Measurements from ENCODE around the gene EPS15.
"Not testable (repeated sequence)": the region's sequence is repeated elsewhere in the genome, so short reads cannot be mapped to it uniquely, and the experiment has no call there.

The EPS15 gene

DNA sequence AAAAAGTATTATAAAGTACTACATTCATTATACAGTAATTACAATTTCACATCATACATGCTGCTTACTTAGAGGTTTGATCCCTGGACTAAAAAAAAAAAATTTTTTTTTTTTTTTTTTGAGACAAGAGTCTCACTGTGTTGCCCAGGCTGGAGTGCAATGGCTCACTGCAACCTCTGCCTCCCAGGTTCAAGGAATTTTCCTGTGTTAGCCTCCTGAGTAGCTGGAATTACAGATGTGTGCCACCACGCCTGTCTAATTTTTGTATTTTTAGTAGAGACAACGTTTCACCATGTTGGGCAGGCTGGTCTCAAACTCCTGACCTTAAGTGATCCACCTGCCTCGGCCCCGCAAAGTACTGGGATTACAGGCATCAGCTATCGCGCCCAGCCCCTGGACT lies 81.7 kb downstream of the EPS15 start:
- not testable (repeated sequence) for DNase-seq; ATAC-seq (replicated peaks); H3K27me3 Mint-ChIP-seq; H3K9me3 Mint-ChIP-seq; H3K27ac Mint-ChIP-seq; H3K4me3 Mint-ChIP-seq
- Mint-ChIP-seq H3K4me1 (ENCODE audit: low read depth in 2 of 2) (peaks cover 22 to 53% of the 10 kb centered on the region in 2 donors), H3K36me3 (ENCODE audit: insufficient read depth) (peaks cover 25% of the 10 kb centered on the region)

DNA sequence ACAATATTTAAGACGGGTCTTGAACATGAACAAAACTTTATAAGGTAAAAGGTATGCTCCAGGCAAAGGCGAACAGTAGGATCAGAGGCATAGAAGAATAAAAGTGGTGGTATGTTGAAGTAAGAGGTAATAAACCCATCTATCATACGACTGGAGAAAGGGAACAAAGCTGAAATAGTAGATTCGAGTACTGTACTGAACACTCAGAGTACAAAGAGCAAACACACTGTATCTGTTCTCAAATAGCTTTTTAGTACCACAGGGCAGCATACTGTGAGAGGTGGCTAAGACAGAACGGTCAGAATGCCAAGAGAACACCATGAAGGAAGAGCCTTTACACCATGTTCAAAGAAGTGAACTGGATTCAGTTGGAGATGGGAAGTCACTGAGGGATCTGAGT lies 83.2 kb downstream of the EPS15 start:
- DNase-seq (no peak), ATAC-seq (replicated peaks) (no peak)
- Mint-ChIP-seq H3K36me3 (ENCODE audit: insufficient read depth) (peaks cover 33% of the 10 kb centered on the region), H3K27me3 (no peaks in the 10 kb centered on the region), H3K9me3 (no peaks in the 10 kb centered on the region), H3K4me3 (no peak overlapping the region), H3K4me1 (ENCODE audit: low read depth in 2 of 2) (peaks cover 21 to 39% of the 10 kb centered on the region in 2 donors), H3K27ac (peak overlapping the region; percentile 20 to 76)

DNA sequence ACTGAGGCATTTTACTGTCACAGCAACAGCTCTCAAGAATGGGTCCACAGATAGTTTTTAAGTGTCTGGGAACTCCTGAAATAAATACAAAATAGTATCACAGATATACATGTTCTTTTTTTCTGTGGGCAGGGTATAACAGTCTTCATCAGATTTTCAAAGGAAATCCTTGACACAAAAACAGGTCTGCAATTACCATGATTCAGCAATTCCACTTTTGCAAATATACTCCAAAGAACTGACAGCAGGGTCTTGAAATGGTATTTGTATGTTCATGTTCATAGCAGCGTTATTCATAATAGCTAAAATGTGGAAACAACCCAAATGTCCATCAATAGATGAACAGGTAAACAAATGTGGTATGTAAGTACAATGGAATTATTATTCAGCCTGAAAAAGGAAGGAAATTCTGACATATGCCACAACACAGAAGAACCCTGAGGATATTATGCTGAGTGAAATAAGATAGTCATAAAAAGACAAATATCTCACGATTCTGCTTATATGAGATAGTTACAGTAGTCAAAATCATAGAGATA lies 85.0 kb downstream of the EPS15 start:
- ATAC-seq (replicated peaks): no peak
- H3K9me3 Mint-ChIP-seq: no peaks in the 10 kb centered on the region
- peaks cover 24 to 40% of the 10 kb centered on the region in 2 donors for H3K4me1 Mint-ChIP-seq (ENCODE audit: low read depth in 2 of 2)
- H3K36me3 Mint-ChIP-seq (ENCODE audit: insufficient read depth): peaks cover 38% of the 10 kb centered on the region
- peak overlapping the region; percentile 33 to 62 for H3K4me3 Mint-ChIP-seq
- H3K27ac Mint-ChIP-seq: peak overlapping the region; percentile 79 to 87
- DNase-seq: no peak
- no peaks in the 10 kb centered on the region for H3K27me3 Mint-ChIP-seq

DNA sequence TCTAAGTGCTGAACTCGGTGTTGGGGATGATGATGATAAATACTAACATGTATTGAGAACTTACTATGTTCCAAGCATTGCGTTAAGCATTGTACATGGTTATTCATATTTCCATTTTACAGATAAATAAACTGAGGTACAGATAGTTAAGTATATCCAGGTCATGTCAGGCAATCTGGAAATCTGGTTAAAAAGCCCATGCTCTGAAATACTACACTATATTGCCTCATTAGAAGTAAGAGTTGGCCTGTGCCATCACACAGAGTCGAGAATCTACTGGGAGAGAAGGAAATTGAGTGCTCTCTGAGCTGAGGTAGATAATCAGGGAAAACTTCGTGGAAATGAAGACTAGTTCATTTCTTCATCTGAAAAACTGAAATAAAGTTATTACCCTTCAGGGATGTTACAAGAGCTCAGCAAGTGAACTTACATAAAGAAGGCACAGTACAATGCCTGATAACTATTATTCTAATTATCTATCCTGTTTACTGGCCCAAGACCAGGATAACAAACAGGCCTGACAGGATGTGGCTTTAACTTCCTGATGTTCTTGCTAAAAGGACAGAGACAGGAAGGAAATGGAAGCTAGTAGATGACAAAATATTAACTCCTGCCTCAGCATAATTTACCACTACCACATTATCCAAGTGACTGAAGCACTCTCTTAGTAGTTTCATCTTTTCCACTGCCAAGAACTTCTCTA lies 85.6 kb downstream of the EPS15 start:
- H3K4me3 Mint-ChIP-seq: peak overlapping the region; percentile 33 to 62
- peaks cover 33% of the 10 kb centered on the region for H3K36me3 Mint-ChIP-seq (ENCODE audit: insufficient read depth)
- DNase-seq (no peak), ATAC-seq (replicated peaks) (peak; percentile 61)
- no peaks in the 10 kb centered on the region for H3K9me3 Mint-ChIP-seq
- H3K4me1 Mint-ChIP-seq (ENCODE audit: low read depth in 2 of 2): peaks cover 21 to 34% of the 10 kb centered on the region in 2 donors
- no peaks in the 10 kb centered on the region for H3K27me3 Mint-ChIP-seq
- peak overlapping the region; percentile 79 to 87 for H3K27ac Mint-ChIP-seq

DNA sequence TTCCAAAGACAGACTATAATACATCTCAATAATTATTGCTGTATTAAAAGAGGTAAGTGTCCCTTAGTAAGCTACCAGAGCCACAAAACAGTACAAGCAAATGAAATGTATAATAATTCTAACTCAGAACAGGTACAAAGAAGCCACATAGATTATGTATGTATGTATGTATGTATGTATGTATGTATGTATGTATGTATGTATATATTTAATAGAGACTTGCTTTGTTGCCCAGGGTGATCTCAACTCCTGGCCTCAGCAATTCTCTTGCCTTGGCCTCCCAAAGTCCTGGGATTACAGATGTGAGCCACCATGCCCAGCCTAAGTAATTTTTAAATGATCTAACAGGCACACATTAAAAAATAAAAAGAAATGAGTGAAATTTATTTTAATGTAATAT lies 86.9 kb downstream of the EPS15 start:
- Mint-ChIP-seq H3K4me1 (ENCODE audit: low read depth in 2 of 2) (peaks cover 24 to 34% of the 10 kb centered on the region in 2 donors), H3K4me3 (no peak overlapping the region), H3K36me3 (ENCODE audit: insufficient read depth) (peaks cover 35% of the 10 kb centered on the region), H3K27ac (peak overlapping the region in 1 of 2 donors; percentile 25), H3K27me3 (no peaks in the 10 kb centered on the region), H3K9me3 (peaks cover 0 to 1% of the 10 kb centered on the region in 2 donors)
- no peak for DNase-seq
- ATAC-seq (replicated peaks): no peak

DNA sequence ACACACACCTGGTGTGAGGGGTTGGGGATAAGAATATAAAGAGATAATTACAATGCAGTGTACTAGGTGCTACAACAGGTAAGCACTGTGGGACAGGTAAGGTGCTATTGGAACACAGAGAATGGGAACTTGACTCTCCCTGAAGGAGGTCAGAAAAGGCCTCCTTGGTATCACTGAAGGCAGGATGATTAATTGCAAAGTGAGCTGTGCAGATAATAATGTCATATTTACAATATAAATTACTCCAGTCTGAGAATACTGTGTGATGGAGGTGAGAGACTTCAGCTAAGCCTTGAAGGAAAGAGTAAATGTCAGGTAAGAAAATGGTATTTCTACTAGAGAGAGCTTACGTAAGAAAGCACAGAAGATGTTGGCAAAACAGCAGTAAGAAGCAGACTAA lies 91.6 kb downstream of the EPS15 start:
- H3K4me1 Mint-ChIP-seq (ENCODE audit: low read depth in 2 of 2): peaks cover 16 to 21% of the 10 kb centered on the region in 2 donors
- peaks cover 28% of the 10 kb centered on the region for H3K36me3 Mint-ChIP-seq (ENCODE audit: insufficient read depth)
- ATAC-seq (replicated peaks) (no peak), DNase-seq (no peak)
- H3K27ac Mint-ChIP-seq: peak overlapping the region in 1 of 2 donors; percentile 64
- peaks cover 0 to 1% of the 10 kb centered on the region in 2 donors for H3K9me3 Mint-ChIP-seq
- no peak overlapping the region for H3K4me3 Mint-ChIP-seq
- H3K27me3 Mint-ChIP-seq: no peaks in the 10 kb centered on the region

DNA sequence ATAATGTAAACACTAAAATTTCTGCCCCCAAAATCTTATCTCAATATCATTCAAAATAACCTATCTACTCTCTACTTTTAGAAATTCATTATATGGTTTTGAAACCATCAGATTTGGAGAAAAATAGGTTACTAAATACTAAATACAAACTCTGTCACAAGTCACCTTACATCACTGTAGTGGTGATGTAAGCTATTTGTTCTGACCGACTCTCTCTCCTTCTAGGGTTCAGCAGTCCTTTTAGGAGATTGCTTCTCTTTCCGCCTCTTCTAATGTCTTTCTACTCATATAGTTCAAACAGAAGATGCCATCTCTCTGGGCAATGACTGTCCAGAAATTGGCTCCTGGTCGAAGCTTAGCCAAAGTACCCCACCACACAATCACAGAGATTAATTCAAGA lies 93.1 kb downstream of the EPS15 start:
- ATAC-seq (replicated peaks) (no peak), DNase-seq (no peak)
- Mint-ChIP-seq H3K9me3 (peaks cover 0 to 1% of the 10 kb centered on the region in 2 donors), H3K4me3 (no peak overlapping the region), H3K36me3 (ENCODE audit: insufficient read depth) (peaks cover 25% of the 10 kb centered on the region), H3K27me3 (no peaks in the 10 kb centered on the region), H3K4me1 (ENCODE audit: low read depth in 2 of 2) (peaks cover 17 to 29% of the 10 kb centered on the region in 2 donors), H3K27ac (peak overlapping the region; percentile 8 to 74)

DNA sequence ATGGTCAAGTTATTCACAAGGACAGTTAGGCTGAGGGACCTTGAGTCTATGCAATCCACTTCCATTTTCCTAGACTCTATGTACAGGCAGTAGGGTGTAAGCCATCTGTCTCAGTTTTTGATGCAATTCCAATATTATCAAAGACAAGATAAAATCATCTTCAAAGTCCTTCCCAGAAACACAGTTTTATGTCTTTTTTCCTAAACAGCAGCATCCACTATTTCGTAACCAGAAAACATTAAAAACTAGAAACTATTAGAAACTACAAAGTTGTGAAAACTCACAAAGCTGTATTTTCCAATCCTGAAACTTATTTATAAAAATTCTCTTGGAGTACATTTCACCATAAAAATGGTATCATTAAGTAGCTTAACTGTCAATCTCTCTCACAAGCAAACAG lies 93.8 kb downstream of the EPS15 start:
- H3K4me3 Mint-ChIP-seq: no peak overlapping the region
- peaks cover 0 to 1% of the 10 kb centered on the region in 2 donors for H3K9me3 Mint-ChIP-seq
- DNase-seq (no peak), ATAC-seq (replicated peaks) (no peak)
- peaks cover 21 to 35% of the 10 kb centered on the region in 2 donors for H3K4me1 Mint-ChIP-seq (ENCODE audit: low read depth in 2 of 2)
- no peaks in the 10 kb centered on the region for H3K27me3 Mint-ChIP-seq
- H3K36me3 Mint-ChIP-seq (ENCODE audit: insufficient read depth): peaks cover 30% of the 10 kb centered on the region
- H3K27ac Mint-ChIP-seq: peak overlapping the region; percentile 8 to 74

DNA sequence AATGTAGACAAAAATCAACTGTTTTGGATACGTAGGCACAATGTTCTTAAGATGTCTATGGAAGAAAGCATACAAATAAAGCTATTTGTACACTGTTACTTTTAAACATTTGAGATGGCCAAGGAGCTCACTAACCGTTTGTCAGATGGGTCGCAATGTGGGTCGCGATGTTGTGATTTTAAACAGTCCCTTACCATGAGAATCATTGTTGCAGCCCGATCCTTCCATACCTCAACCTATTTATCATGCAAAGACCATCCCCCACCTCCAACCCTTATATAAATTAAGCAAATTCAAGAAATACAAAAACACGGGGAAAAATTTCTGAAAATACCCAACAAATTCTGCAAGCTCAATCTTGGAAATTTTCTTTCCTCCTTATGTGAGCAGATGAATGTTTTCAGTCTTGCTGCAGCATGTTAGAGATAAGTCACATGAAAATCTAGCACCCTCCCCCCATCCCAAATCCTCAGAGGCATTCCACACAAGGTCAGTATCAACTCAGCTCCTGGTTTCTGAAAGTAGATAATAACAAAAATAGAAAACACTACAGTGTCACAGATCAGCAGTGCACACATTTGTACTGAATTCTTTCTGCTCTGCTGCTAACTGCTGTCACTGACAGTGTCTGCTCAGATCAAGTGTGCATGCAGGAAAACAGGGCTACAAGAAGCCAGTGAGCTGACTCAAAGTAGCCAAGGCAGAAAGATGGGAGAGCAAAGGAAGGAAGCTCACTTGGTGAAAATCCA lies 95.8 kb downstream of the EPS15 start:
- DNase-seq (no peak), ATAC-seq (replicated peaks) (no peak)
- Mint-ChIP-seq H3K4me3 (no peak overlapping the region), H3K27ac (peak overlapping the region; percentile 44 to 51), H3K9me3 (peaks cover 0 to under 1% of the 10 kb centered on the region in 2 donors), H3K4me1 (ENCODE audit: low read depth in 2 of 2) (peaks cover 17 to 42% of the 10 kb centered on the region in 2 donors), H3K36me3 (ENCODE audit: insufficient read depth) (peaks cover 37% of the 10 kb centered on the region), H3K27me3 (no peaks in the 10 kb centered on the region)

DNA sequence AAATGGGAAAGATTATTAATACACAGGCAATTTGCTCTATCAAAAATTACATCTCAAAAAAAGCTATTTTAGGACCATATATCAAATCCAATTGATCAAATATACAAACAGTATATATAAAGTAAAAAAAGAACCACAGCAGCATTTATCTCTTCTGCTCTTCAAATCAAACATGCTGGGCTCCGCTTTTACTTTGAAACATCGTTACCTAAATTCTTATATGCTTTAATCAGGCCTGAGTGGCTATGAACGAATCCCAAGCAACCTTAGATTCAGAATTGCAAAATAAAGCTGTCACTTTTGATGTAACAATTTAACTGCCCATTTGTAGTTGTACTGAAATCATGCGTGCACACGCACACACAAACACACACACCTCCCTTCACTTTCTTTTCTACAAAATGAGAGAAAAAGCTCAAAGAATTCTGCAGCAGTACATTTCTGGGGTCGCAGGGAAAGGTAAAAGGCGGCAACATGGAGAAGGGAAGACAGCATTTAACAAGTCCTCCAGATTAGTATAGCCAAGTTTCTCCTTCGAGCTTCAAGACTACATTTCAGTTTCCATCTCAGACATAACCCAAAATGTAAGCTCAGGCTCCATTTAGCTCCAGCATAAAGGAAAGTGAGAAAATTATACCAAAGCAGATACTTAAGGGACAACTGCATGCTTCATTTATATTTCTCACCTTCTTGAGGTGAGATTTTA lies 96.5 kb downstream of the EPS15 start:
- H3K36me3 Mint-ChIP-seq (ENCODE audit: insufficient read depth): peaks cover 35% of the 10 kb centered on the region
- peaks cover 23 to 49% of the 10 kb centered on the region in 2 donors for H3K4me1 Mint-ChIP-seq (ENCODE audit: low read depth in 2 of 2)
- H3K9me3 Mint-ChIP-seq: no peaks in the 10 kb centered on the region

DNA sequence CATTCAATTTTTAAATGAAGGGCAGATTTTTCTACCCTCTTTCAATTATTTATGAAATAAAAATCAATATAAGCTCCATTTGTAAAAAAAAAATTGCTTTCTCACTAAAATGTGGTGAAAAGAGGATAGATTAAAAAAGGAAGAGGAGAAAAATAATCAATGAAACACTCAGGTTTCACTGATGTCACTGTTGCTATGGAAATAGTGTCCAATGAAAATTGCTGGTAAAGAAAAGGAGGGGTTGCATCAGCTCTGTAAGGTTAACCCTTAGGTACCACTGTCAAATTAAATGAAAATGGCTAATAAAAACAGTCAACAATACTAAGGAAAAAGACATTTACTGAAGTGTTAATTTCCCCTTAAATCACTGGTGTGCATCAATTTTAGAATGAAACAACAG lies 97.1 kb downstream of the EPS15 start:
- Mint-ChIP-seq H3K4me3 (no peak overlapping the region), H3K9me3 (no peaks in the 10 kb centered on the region), H3K36me3 (ENCODE audit: insufficient read depth) (peaks cover 34% of the 10 kb centered on the region), H3K27ac (no peak overlapping the region), H3K27me3 (no peaks in the 10 kb centered on the region), H3K4me1 (ENCODE audit: low read depth in 2 of 2) (peaks cover 22 to 53% of the 10 kb centered on the region in 2 donors)
- ATAC-seq (replicated peaks): peak; percentile 58
- no peak for DNase-seq

More for the DNA sequence above, 96.5 kb downstream of the EPS15 start:
- DNase-seq (no peak), ATAC-seq (replicated peaks) (no peak)
- H3K4me3 Mint-ChIP-seq: no peak overlapping the region
- peak overlapping the region in 1 of 2 donors; percentile 44 for H3K27ac Mint-ChIP-seq
- no peaks in the 10 kb centered on the region for H3K27me3 Mint-ChIP-seq

DNA sequence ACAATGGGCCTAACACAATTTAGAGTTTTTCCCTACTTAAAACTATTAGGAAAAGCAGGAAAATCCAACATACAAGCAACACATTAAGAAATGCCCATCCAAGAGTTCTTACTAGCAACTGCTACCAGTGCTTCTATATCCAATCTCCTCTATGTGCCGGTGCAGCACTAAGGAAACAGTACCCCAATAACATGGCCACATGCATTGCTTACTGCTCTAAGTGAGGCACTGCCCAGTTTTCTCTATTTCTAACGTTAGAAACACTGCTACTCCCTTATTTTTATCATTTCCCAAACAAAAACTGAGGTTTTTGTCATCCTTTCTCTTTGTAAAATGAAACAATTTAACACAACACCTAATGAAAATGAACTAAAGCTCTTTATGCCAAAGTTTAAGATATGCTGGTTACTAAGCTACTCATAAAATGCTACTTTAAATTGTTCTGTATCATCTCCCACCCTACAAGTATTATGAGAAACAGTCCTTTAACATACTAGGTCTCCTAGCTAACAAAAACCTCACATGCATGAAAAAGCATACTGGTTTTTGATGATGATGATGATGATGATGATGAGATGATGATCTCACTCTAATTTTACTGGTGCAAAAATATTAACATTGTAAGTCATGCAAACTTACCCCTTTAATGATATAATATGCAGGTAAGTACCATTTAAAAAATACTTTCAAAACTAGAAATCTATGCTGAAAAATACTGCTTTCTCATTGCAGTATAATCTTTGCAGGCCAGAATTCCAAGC lies 98.0 kb downstream of the EPS15 start:
- H3K4me3 Mint-ChIP-seq: no peak overlapping the region
- peak overlapping the region in 1 of 2 donors; percentile 89 for H3K27ac Mint-ChIP-seq
- no peaks in the 10 kb centered on the region for H3K9me3 Mint-ChIP-seq
- H3K4me1 Mint-ChIP-seq (ENCODE audit: low read depth in 2 of 2): peaks cover 22 to 53% of the 10 kb centered on the region in 2 donors
- no peak for DNase-seq
- peaks cover 34% of the 10 kb centered on the region for H3K36me3 Mint-ChIP-seq (ENCODE audit: insufficient read depth)
- ATAC-seq (replicated peaks): no peak
- no peaks in the 10 kb centered on the region for H3K27me3 Mint-ChIP-seq
